Measurements from ENCODE around the gene LGALS7.

GRCh38 chr19:38723990-38724854 lies 49.1 kb downstream of the LGALS7 start:
- TF ChIP-seq, protein P1, sequence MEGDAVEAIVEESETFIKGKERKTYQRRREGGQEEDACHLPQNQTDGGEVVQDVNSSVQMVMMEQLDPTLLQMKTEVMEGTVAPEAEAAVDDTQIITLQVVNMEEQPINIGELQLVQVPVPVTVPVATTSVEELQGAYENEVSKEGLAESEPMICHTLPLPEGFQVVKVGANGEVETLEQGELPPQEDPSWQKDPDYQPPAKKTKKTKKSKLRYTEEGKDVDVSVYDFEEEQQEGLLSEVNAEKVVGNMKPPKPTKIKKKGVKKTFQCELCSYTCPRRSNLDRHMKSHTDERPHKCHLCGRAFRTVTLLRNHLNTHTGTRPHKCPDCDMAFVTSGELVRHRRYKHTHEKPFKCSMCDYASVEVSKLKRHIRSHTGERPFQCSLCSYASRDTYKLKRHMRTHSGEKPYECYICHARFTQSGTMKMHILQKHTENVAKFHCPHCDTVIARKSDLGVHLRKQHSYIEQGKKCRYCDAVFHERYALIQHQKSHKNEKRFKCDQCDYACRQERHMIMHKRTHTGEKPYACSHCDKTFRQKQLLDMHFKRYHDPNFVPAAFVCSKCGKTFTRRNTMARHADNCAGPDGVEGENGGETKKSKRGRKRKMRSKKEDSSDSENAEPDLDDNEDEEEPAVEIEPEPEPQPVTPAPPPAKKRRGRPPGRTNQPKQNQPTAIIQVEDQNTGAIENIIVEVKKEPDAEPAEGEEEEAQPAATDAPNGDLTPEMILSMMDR (IDR thresholded peaks at IDR 0.05; ENCODE audit: control extremely low read depth in 1 of 3, insufficient read depth in 1 of 3, low read depth in 1 of 3, low read length in 3 of 3): no peak
- TF ChIP-seq POLR2A (IDR thresholded peaks at IDR 0.05; ENCODE audit: control extremely low read depth in 1 of 2, low read depth in 2 of 2, low read length in 2 of 2) (no peak), EZH2 (IDR thresholded peaks at IDR 0.05; ENCODE audit: low read depth, low read length, severe bottlenecking) (no peak), TCF12 (IDR thresholded peaks at IDR 0.05; ENCODE audit: low read depth, low read length) (no peak)

All from H1 (cell line).